Astrocyte (in vitro differentiated cells and primary cell): ENCODE measurements around the gene OCEL1. TPM values are rescaled to one million over a fixed set of nuclear protein-coding genes. Genes with fewer than 3 reads are reported as not detected.

Experiments used
- DNase-seq: peaks from one replicate; pipeline ENCODE4 v3.0.0-alpha.2; 2010; ENCODE audit warnings: low read depth
- FAIRE-seq: peaks from 2 replicates; lab custom pipeline; 2011; peaks lifted over from hg19 to GRCh38; lab: Jason Lieb, UNC
- H2AFZ ChIP-seq: 2 replicates; pipeline ENCODE4 v1.6.0; 2012; ENCODE audit warnings: low read depth, low read length, inconsistent platforms
- H3K27ac ChIP-seq: 2 replicates; pipeline ENCODE4 v1.5.1; 2011; ENCODE audit warnings: low read depth, low read length, inconsistent platforms
- H3K27me3 ChIP-seq: 2 replicates; pipeline ENCODE4 v1.6.0; 2011; ENCODE audit warnings: low read length, inconsistent platforms; ENCODE audit not compliant: insufficient read depth
- H3K36me3 ChIP-seq: 2 replicates; pipeline ENCODE4 v1.5.1; 2011; ENCODE audit warnings: low read length, inconsistent platforms; ENCODE audit not compliant: insufficient read depth
- H3K4me1 ChIP-seq: 2 replicates; pipeline ENCODE4 v1.5.1; 2011; ENCODE audit warnings: low read length, inconsistent platforms; ENCODE audit not compliant: insufficient read depth
- H3K4me2 ChIP-seq: 2 replicates; pipeline ENCODE4 v1.6.0; 2012; ENCODE audit warnings: low read length, inconsistent platforms
- H3K4me3 ChIP-seq: 2 replicates; pipeline ENCODE4 v1.5.1; 2011; ENCODE audit warnings: low read depth, mild to moderate bottlenecking, low read length, inconsistent platforms; ENCODE audit not compliant: insufficient read depth
- H3K79me2 ChIP-seq: 2 replicates; pipeline ENCODE4 v1.6.0; 2012; ENCODE audit warnings: mild to moderate bottlenecking, low read length, inconsistent platforms; ENCODE audit not compliant: insufficient read depth
- H3K9ac ChIP-seq: 2 replicates; pipeline ENCODE4 v1.6.0; 2012; ENCODE audit warnings: mild to moderate bottlenecking, low read length, inconsistent platforms
- H3K9me3 ChIP-seq: 2 replicates; pipeline ENCODE4 v1.5.1; 2012; ENCODE audit warnings: low read depth, mild to moderate bottlenecking, low read length, inconsistent platforms; ENCODE audit not compliant: insufficient read depth
- H4K20me1 ChIP-seq: 2 replicates; pipeline ENCODE4 v1.6.0; 2012; ENCODE audit warnings: low read length, inconsistent platforms; ENCODE audit not compliant: insufficient read depth
- H3K27ac Mint-ChIP-seq: one replicate; pipeline ENCODE4 v1.8.0; 2021; ENCODE audit warnings: mild to moderate bottlenecking, mixed read lengths; ENCODE audit not compliant: unreplicated experiment
- H3K27me3 Mint-ChIP-seq: one replicate; pipeline ENCODE4 v1.8.0; 2021; ENCODE audit warnings: low read depth, mixed read lengths; ENCODE audit not compliant: unreplicated experiment
- H3K36me3 Mint-ChIP-seq: one replicate; pipeline ENCODE4 v1.8.0; 2021; ENCODE audit warnings: low read depth, mixed read lengths; ENCODE audit not compliant: unreplicated experiment
- H3K4me1 Mint-ChIP-seq: one replicate; pipeline ENCODE4 v1.8.0; 2021; ENCODE audit warnings: low read depth, mixed read lengths; ENCODE audit not compliant: unreplicated experiment
- H3K4me3 Mint-ChIP-seq: one replicate; pipeline ENCODE4 v1.8.0; 2021; ENCODE audit warnings: mild to moderate bottlenecking, moderate library complexity, mixed read lengths; ENCODE audit not compliant: unreplicated experiment
- H3K9me3 Mint-ChIP-seq: one replicate; pipeline ENCODE4 v1.8.0; 2021; ENCODE audit warnings: mild to moderate bottlenecking, mixed read lengths; ENCODE audit not compliant: unreplicated experiment
- CTCF ChIP-seq: IDR thresholded peaks from 2 replicates; pipeline ENCODE4 v1.5.1; 2011; ENCODE audit warnings: low read depth, mild to moderate bottlenecking, inconsistent platforms, low read length, moderate library complexity; ENCODE audit not compliant: insufficient read depth
- EZH2 ChIP-seq: IDR thresholded peaks from 2 replicates; pipeline ENCODE4 v1.6.1; 2012; ENCODE audit warnings: mild to moderate bottlenecking, low read length, inconsistent platforms; ENCODE audit not compliant: insufficient read depth
- total RNA-seq: library from RNA; stranded (reverse); gene quantifications from 2 replicates; pipeline ENCODE4 v1.2.1, GENCODE V29; 2021

Gene OCEL1
- total RNA-seq, 1 donor from 2014 or later = 12.3 TPM

- no peak for FAIRE-seq
- Histone ChIP-seq H4K20me1 (peaks cover 36% of the 10 kb centered on the region), H3K27me3 (no peaks in the 10 kb centered on the region), H2AFZ (peak overlapping the region; percentile 62), H3K4me2 (peak overlapping the region; percentile 93), H3K9me3 (no peaks in the 10 kb centered on the region), H3K27ac (no peak overlapping the region), H3K36me3 (peaks cover 9% of the 10 kb centered on the region), H3K4me3 (peak overlapping the region; percentile 62), H3K4me1 (peaks cover 14% of the 10 kb centered on the region), H3K9ac (peak overlapping the region; percentile 69), H3K79me2 (peaks cover 24% of the 10 kb centered on the region)
- no peaks in the 10 kb centered on the region for H3K4me1 Mint-ChIP-seq
- H3K27me3 Mint-ChIP-seq = no peaks in the 10 kb centered on the region
- no peak for TF ChIP-seq EZH2
- no peak overlapping the region for H3K4me3 Mint-ChIP-seq
- no peak overlapping the region for H3K27ac Mint-ChIP-seq
- peaks cover 13% of the 10 kb centered on the region for H3K36me3 Mint-ChIP-seq
- H3K9me3 Mint-ChIP-seq = no peaks in the 10 kb centered on the region
- DNase-seq = no peak
Observed at GRCh38 chr19:17235971-17236777, 10.1 kb downstream of the OCEL1 start.

GRCh38 chr19:17236811-17237543, 11.0 kb downstream of the OCEL1 start:
- Mint-ChIP-seq H3K27me3 (no peaks in the 10 kb centered on the region), H3K36me3 (peaks cover 13% of the 10 kb centered on the region), H3K27ac (no peak overlapping the region), H3K9me3 (no peaks in the 10 kb centered on the region), H3K4me3 (peak overlapping the region; percentile 66), H3K4me1 (no peaks in the 10 kb centered on the region)
- Histone ChIP-seq H3K79me2 (peaks cover 24% of the 10 kb centered on the region), H2AFZ (no peak overlapping the region), H3K27ac (no peak overlapping the region), H3K36me3 (peaks cover 4% of the 10 kb centered on the region), H3K27me3 (no peaks in the 10 kb centered on the region), H3K4me1 (peaks cover 14% of the 10 kb centered on the region), H3K4me2 (no peak overlapping the region), H3K4me3 (no peak overlapping the region), H4K20me1 (peaks cover 36% of the 10 kb centered on the region), H3K9me3 (no peaks in the 10 kb centered on the region), H3K9ac (no peak overlapping the region)
- DNase-seq = no peak
- TF ChIP-seq CTCF = no peak
- no peak for TF ChIP-seq EZH2
- no peak for FAIRE-seq

- Histone ChIP-seq H4K20me1 (peaks cover 42% of the 10 kb centered on the region), H3K36me3 (no peaks in the 10 kb centered on the region), H3K79me2 (peaks cover 31% of the 10 kb centered on the region), H3K9ac (no peak overlapping the region), H3K9me3 (no peaks in the 10 kb centered on the region), H2AFZ (no peak overlapping the region), H3K4me1 (peaks cover 14% of the 10 kb centered on the region), H3K4me2 (no peak overlapping the region), H3K27ac (no peak overlapping the region), H3K27me3 (no peaks in the 10 kb centered on the region), H3K4me3 (no peak overlapping the region)
- H3K27me3 Mint-ChIP-seq = no peaks in the 10 kb centered on the region
- DNase-seq (no peak), FAIRE-seq (no peak)
- peak overlapping the region; percentile 34 for H3K4me3 Mint-ChIP-seq
- H3K4me1 Mint-ChIP-seq = peaks cover 4% of the 10 kb centered on the region
- no peak overlapping the region for H3K27ac Mint-ChIP-seq
- TF ChIP-seq EZH2 = no peak
- no peak for TF ChIP-seq CTCF
- H3K36me3 Mint-ChIP-seq = peaks cover 15% of the 10 kb centered on the region
- H3K9me3 Mint-ChIP-seq = no peaks in the 10 kb centered on the region
Observed at GRCh38 chr19:17237747-17238706, 12.0 kb downstream of the OCEL1 start.
